SJSA1 (cell line): ENCODE results near the gene CPED1. TPM values are rescaled to one million over a fixed set of nuclear protein-coding genes. Genes with fewer than 3 reads are reported as not detected.
"Not testable (repeated sequence)": the region's sequence is repeated elsewhere in the genome, so short reads cannot be mapped to it uniquely, and the experiment has no call there.

Experiments
- DNase-seq, 2 experiments: peaks; one replicate each; pipeline ENCODE4 v3.0.0-alpha.2; 2015 to 2020; ENCODE audit warnings: low spot score in 2 of 2, low read depth in 1 of 2
- H3K27ac ChIP-seq: fragments of 250-450 bp; sonication (Bioruptor Pico); 2 replicates; pipeline ENCODE4 v1.5.1; 2020; ENCODE audit warnings: mild to moderate bottlenecking, moderate library complexity
- H3K27me3 ChIP-seq: fragments of 250-450 bp; sonication (Bioruptor Pico); replicated peaks from 2 replicates; pipeline ENCODE4 v1.5.1; 2020; ENCODE audit warnings: mild to moderate bottlenecking, moderate library complexity
- H3K36me3 ChIP-seq: fragments of 250-450 bp; sonication (Bioruptor Pico); 2 replicates; pipeline ENCODE4 v1.5.1; 2020; ENCODE audit warnings: mild to moderate bottlenecking
- H3K4me1 ChIP-seq: fragments of 250-450 bp; sonication (Bioruptor Pico); replicated peaks from 2 replicates; pipeline ENCODE4 v1.6.1; 2021; ENCODE audit warnings: mild to moderate bottlenecking
- H3K4me3 ChIP-seq: fragments of 250-450 bp; sonication (Bioruptor Pico); 2 replicates; pipeline ENCODE4 v1.5.1; 2020; ENCODE audit warnings: mild to moderate bottlenecking
- H3K9me3 ChIP-seq: fragments of 250-450 bp; sonication (Bioruptor Pico); replicated peaks from 2 replicates; pipeline ENCODE4 v1.5.1; 2020; ENCODE audit warnings: mild to moderate bottlenecking
- total RNA-seq: library from RNA; depleted of rRNA; stranded (reverse); fragments of >200 nt; shearing (Covaris generic); gene quantifications from 2 replicates; pipeline ENCODE4 v1.2.3, GENCODE V29; 2014

CPED1 gene
- total RNA-seq, 1 experiment from 2014 or later = 64.8 TPM

- DNase-seq = no peak
- Histone ChIP-seq H3K36me3 (no peaks in the 10 kb centered on the region), H3K4me1 (no peaks in the 10 kb centered on the region), H3K9me3 (no peaks in the 10 kb centered on the region), H3K27me3 (no peaks in the 10 kb centered on the region), H3K27ac (no peak overlapping the region), H3K4me3 (no peak overlapping the region)
These were observed 206.5 kb downstream of the CPED1 start for GRCh38 chr7:121195010-121195409.

GRCh38 chr7:121195874-121196273 lies 207.4 kb downstream of the CPED1 start:
- H3K9me3 ChIP-seq = no peaks in the 10 kb centered on the region
- no peak overlapping the region for H3K4me3 ChIP-seq
- no peak for DNase-seq
- H3K36me3 ChIP-seq = no peaks in the 10 kb centered on the region
- no peaks in the 10 kb centered on the region for H3K27me3 ChIP-seq
- H3K4me1 ChIP-seq = no peaks in the 10 kb centered on the region
- no peak overlapping the region for H3K27ac ChIP-seq

- no peak for DNase-seq
These were observed 207.8 kb downstream of the CPED1 start for GRCh38 chr7:121196286-121196685.

GRCh38 chr7:121197455-121197854 lies 208.9 kb downstream of the CPED1 start:
- H3K4me1 ChIP-seq = no peaks in the 10 kb centered on the region
- H3K27ac ChIP-seq = no peak overlapping the region
- no peak overlapping the region for H3K4me3 ChIP-seq
- H3K27me3 ChIP-seq = no peaks in the 10 kb centered on the region
- H3K9me3 ChIP-seq = no peaks in the 10 kb centered on the region
- no peak for DNase-seq
- H3K36me3 ChIP-seq = no peaks in the 10 kb centered on the region

More at GRCh38 chr7:121196286-121196685, 207.8 kb downstream of the CPED1 start:
- Histone ChIP-seq H3K36me3 (no peaks in the 10 kb centered on the region), H3K27me3 (no peaks in the 10 kb centered on the region), H3K4me3 (no peak overlapping the region), H3K27ac (no peak overlapping the region), H3K9me3 (no peaks in the 10 kb centered on the region), H3K4me1 (no peaks in the 10 kb centered on the region)

GRCh38 chr7:121198502-121198901 lies 210.0 kb downstream of the CPED1 start:
- Histone ChIP-seq H3K4me1 (no peaks in the 10 kb centered on the region), H3K9me3 (no peaks in the 10 kb centered on the region), H3K36me3 (no peaks in the 10 kb centered on the region), H3K27ac (no peak overlapping the region), H3K27me3 (no peaks in the 10 kb centered on the region), H3K4me3 (no peak overlapping the region)
- DNase-seq = no peak

- DNase-seq = no peak
- Histone ChIP-seq H3K4me3 (no peak overlapping the region), H3K4me1 (no peaks in the 10 kb centered on the region), H3K27ac (no peak overlapping the region), H3K36me3 (no peaks in the 10 kb centered on the region), H3K27me3 (no peaks in the 10 kb centered on the region), H3K9me3 (no peaks in the 10 kb centered on the region)
These were observed 213.6 kb downstream of the CPED1 start for GRCh38 chr7:121202125-121202524.

GRCh38 chr7:121202834-121203233 lies 214.3 kb downstream of the CPED1 start:
- Histone ChIP-seq H3K4me3 (no peak overlapping the region), H3K9me3 (no peaks in the 10 kb centered on the region), H3K27me3 (no peaks in the 10 kb centered on the region), H3K27ac (no peak overlapping the region), H3K4me1 (no peaks in the 10 kb centered on the region), H3K36me3 (no peaks in the 10 kb centered on the region)
- DNase-seq = no peak

- DNase-seq = no peak
- Histone ChIP-seq H3K36me3 (no peaks in the 10 kb centered on the region), H3K27ac (no peak overlapping the region), H3K4me1 (no peaks in the 10 kb centered on the region), H3K9me3 (no peaks in the 10 kb centered on the region), H3K4me3 (no peak overlapping the region), H3K27me3 (no peaks in the 10 kb centered on the region)
These were observed 216.0 kb downstream of the CPED1 start for GRCh38 chr7:121204537-121204936.

- no peak overlapping the region for H3K27ac ChIP-seq
- no peaks in the 10 kb centered on the region for H3K9me3 ChIP-seq
- no peaks in the 10 kb centered on the region for H3K4me1 ChIP-seq
- no peak overlapping the region for H3K4me3 ChIP-seq
- no peaks in the 10 kb centered on the region for H3K27me3 ChIP-seq
- DNase-seq = no peak
- no peaks in the 10 kb centered on the region for H3K36me3 ChIP-seq
These were observed 217.3 kb downstream of the CPED1 start for GRCh38 chr7:121205777-121206176.

- H3K27me3 ChIP-seq = no peaks in the 10 kb centered on the region
- no peak overlapping the region for H3K4me3 ChIP-seq
These were observed 222.7 kb downstream of the CPED1 start for GRCh38 chr7:121211253-121211652.

GRCh38 chr7:121212036-121212435 lies 223.5 kb downstream of the CPED1 start:
- Histone ChIP-seq H3K4me1 (no peaks in the 10 kb centered on the region), H3K36me3 (no peaks in the 10 kb centered on the region), H3K27me3 (no peaks in the 10 kb centered on the region), H3K27ac (no peak overlapping the region), H3K4me3 (no peak overlapping the region), H3K9me3 (no peaks in the 10 kb centered on the region)
- no peak for DNase-seq

More at GRCh38 chr7:121211253-121211652, 222.7 kb downstream of the CPED1 start:
- no peak for DNase-seq
- Histone ChIP-seq H3K36me3 (no peaks in the 10 kb centered on the region), H3K9me3 (no peaks in the 10 kb centered on the region), H3K4me1 (no peaks in the 10 kb centered on the region), H3K27ac (no peak overlapping the region)

GRCh38 chr7:121214657-121215056 lies 226.1 kb downstream of the CPED1 start:
- no peak for DNase-seq
- H3K4me3 ChIP-seq = no peak overlapping the region
- no peaks in the 10 kb centered on the region for H3K36me3 ChIP-seq
- no peaks in the 10 kb centered on the region for H3K27me3 ChIP-seq
- no peaks in the 10 kb centered on the region for H3K9me3 ChIP-seq
- no peak overlapping the region for H3K27ac ChIP-seq
- no peaks in the 10 kb centered on the region for H3K4me1 ChIP-seq

- no peak overlapping the region for H3K27ac ChIP-seq
- H3K4me1 ChIP-seq = no peaks in the 10 kb centered on the region
- no peak for DNase-seq
- no peak overlapping the region for H3K4me3 ChIP-seq
- H3K9me3 ChIP-seq = no peaks in the 10 kb centered on the region
- H3K27me3 ChIP-seq = no peaks in the 10 kb centered on the region
- no peaks in the 10 kb centered on the region for H3K36me3 ChIP-seq
These were observed 230.5 kb downstream of the CPED1 start for GRCh38 chr7:121219026-121219425.

GRCh38 chr7:121221108-121221507 lies 232.6 kb downstream of the CPED1 start:
- H3K4me3 ChIP-seq, H3K4me1 ChIP-seq, H3K9me3 ChIP-seq, DNase-seq, H3K27me3 ChIP-seq, H3K27ac ChIP-seq, H3K36me3 ChIP-seq: not testable (repeated sequence)

GRCh38 chr7:121228779-121229178 lies 240.3 kb downstream of the CPED1 start:
- Histone ChIP-seq H3K4me3 (no peak overlapping the region), H3K9me3 (no peaks in the 10 kb centered on the region), H3K4me1 (no peaks in the 10 kb centered on the region), H3K27ac (no peak overlapping the region), H3K36me3 (peaks cover 4% of the 10 kb centered on the region; the same call in 1 of the 2 replicates), H3K27me3 (no peaks in the 10 kb centered on the region)
- no peak for DNase-seq
